Pancreas (tissue), 10 donors: ENCODE results near the gene PTCD3. TPM values are rescaled to one million over a fixed set of nuclear protein-coding genes. Genes with fewer than 3 reads are reported as not detected.

Source experiments
- ATAC-seq, 4 donors: fragments of 200-7000 bp; cut with Tn5 transposase; one replicate each; pipeline versions ENCODE4 v1.8.0 to v1.9.1; 2020; ENCODE audit warnings: mild to moderate bottlenecking in 4 of 4, moderate library complexity in 4 of 4
- DNase-seq, 6 donors: peaks; one replicate each; pipeline ENCODE4 v3.0.0-alpha.2; 2020
- FAIRE-seq: peaks from 2 replicates; lab custom pipeline; 2012; peaks lifted over from hg19 to GRCh38; lab: Jason Lieb, UNC
- H3K27ac ChIP-seq, 4 donors: fragments of 200-600 bp; sonication (generic); 1 replicate in 3 of 4; 2 replicates in 1 of 4; pipeline versions ENCODE4 v1.5.0 to v1.8.0; 2020
- H3K27me3 ChIP-seq, 4 donors: fragments of 200-600 bp; one replicate each; pipeline ENCODE4 v1.8.0; 2021
- H3K36me3 ChIP-seq, 3 donors: fragments of 200-600 bp; sonication (generic) in 1 of 3; one replicate each; pipeline versions ENCODE4 v1.5.0 to v1.8.0; 2020 to 2021
- H3K4me1 ChIP-seq, 3 donors: fragments of 200-600 bp; one replicate each; pipeline ENCODE4 v1.8.0; 2021
- H3K4me3 ChIP-seq, 4 donors: fragments of 200-600 bp; sonication (generic) in 2 of 4; one replicate each; pipeline versions ENCODE4 v1.5.0 to v1.8.0; 2020 to 2021
- H3K9me3 ChIP-seq, 4 donors: fragments of 200-600 bp; one replicate each; pipeline ENCODE4 v1.8.0; 2021
- CTCF ChIP-seq, 4 donors: fragments of 200-600 bp; sonication (generic) in 3 of 4; IDR thresholded peaks; one replicate each; pipeline versions ENCODE4 v1.5.0 to v1.8.0; 2021; ENCODE audit warnings: antibody characterized with exemption in 4 of 4
- WGBS, 2 donors: extraction: QIAGEN DNeasy Blood & Tissue Kit; methylation state at CpG; one replicate each; pipeline ENCODE4 v1.1.7; 2013; 5-methylcytosine and 5-hydroxymethylcytosine counted together
- intact Hi-C, 3 donors: fragments of 100-400 bp; cut with DNase I; formaldehyde crosslinking; loops; one replicate each; pipeline versions ENCODE4 v1.11.1 to v1.14.2; 2022
- polyA plus RNA-seq, 2 donors: library from polyadenylated mRNA; stranded (reverse); fragments of 200-250 nt; gene quantifications; one replicate each; pipeline ENCODE4 v1.2.3, GENCODE V29; 2013
- total RNA-seq, 6 donors: library from RNA; stranded (reverse); fragmentation: NEBNext Ultra II Directional in 4 of 6; extraction: Animal tissue kit (Norgen Biotek cat#: 25700) in 4 of 6; gene quantifications; one replicate each; pipeline versions ENCODE4 v1.2.1 to v1.2.4, GENCODE V29; 2021 to 2023
- donor health status: healthy with polysubstance abuse.
- donor health status: DM: no; HTN: no; CAD: no; lungs with moderate emphysema.
- donor health status: DM: no; HTN: no; CAD: no.
- donor health status: control.
- donor health status: control.
- donor health status: Bipolar disorder and iron deficiency.
- donor health status: DM: yes; HTN: yes; CAD: no.
- donor health status: DM: no; HTN: no; CAD: no.
- donor health status: DM: no; HTN: no; CAD: no.
- donor health status: DM: yes; HTN: yes; CAD: no.

The PTCD3 gene
- total and polyA plus RNA-seq, 8 donors = 15.8 to 42.7 (median 28.9) TPM

- 38 to 50% methylated on average over 2 of the region's 2 CpGs for WGBS, 2 donors
- no peak for FAIRE-seq
- H3K27ac ChIP-seq = peak overlapping the region in 1 of 4 donors; percentile 15
These were observed 30.1 kb downstream of the PTCD3 start for GRCh38 chr2:86136141-86136540.

GRCh38 chr2:86138736-86139625 lies 32.9 kb downstream of the PTCD3 start:
- intact Hi-C loops = no loop called here
- no peak overlapping the region for H3K27ac ChIP-seq
- ATAC-seq (no peak), FAIRE-seq (no peak), DNase-seq (no peak)
- 95 to 99% methylated on average over 7 of the region's 7 CpGs for WGBS, 2 donors
- H3K27me3 ChIP-seq = no peaks in the 10 kb centered on the region
- H3K4me1 ChIP-seq = peaks cover 7 to 18% (median 15%) of the 10 kb centered on the region in 3 donors
- H3K4me3 ChIP-seq = no peak overlapping the region
- no peak for TF ChIP-seq CTCF (IDR thresholded peaks at IDR 0.05)
- no peaks in the 10 kb centered on the region for H3K9me3 ChIP-seq
- H3K36me3 ChIP-seq = peaks cover 0 to 52% (median 23%) of the 10 kb centered on the region in 3 donors

More at GRCh38 chr2:86136141-86136540, 30.1 kb downstream of the PTCD3 start:
- H3K4me3 ChIP-seq = no peak overlapping the region
- no peaks in the 10 kb centered on the region for H3K27me3 ChIP-seq
- intact Hi-C loops = no loop called here
- peak in 3 of 6 donors; percentile 18 to 26 (median 26) for DNase-seq
- H3K36me3 ChIP-seq = peaks cover 0 to 64% (median 32%) of the 10 kb centered on the region in 3 donors
- peak; percentile 80 to 90 (median 86) for ATAC-seq
- H3K4me1 ChIP-seq = peaks cover 7 to 18% (median 15%) of the 10 kb centered on the region in 3 donors
- no peak for TF ChIP-seq CTCF (IDR thresholded peaks at IDR 0.05)
- no peaks in the 10 kb centered on the region for H3K9me3 ChIP-seq

GRCh38 chr2:86139981-86140380 lies 33.9 kb downstream of the PTCD3 start:
- Histone ChIP-seq H3K9me3 (no peaks in the 10 kb centered on the region), H3K27ac (no peak overlapping the region), H3K4me3 (no peak overlapping the region), H3K36me3 (peaks cover 0 to 53% (median 33%) of the 10 kb centered on the region in 3 donors), H3K4me1 (peaks cover 7 to 14% (median 13%) of the 10 kb centered on the region in 3 donors), H3K27me3 (no peaks in the 10 kb centered on the region)
- no peak for ATAC-seq
- FAIRE-seq = no peak
- WGBS, 2 donors = 92 to 93% methylated on average over 4 of the region's 4 CpGs
- no peak for TF ChIP-seq CTCF (IDR thresholded peaks at IDR 0.05)
- DNase-seq = no peak
- intact Hi-C loops = no loop called here

GRCh38 chr2:86140969-86141392 lies 34.9 kb downstream of the PTCD3 start:
- intact Hi-C loops = no loop called here

More at GRCh38 chr2:86140969-86141392, 34.9 kb downstream of the PTCD3 start:
- no peak overlapping the region for H3K4me3 ChIP-seq
- no peak for TF ChIP-seq CTCF (IDR thresholded peaks at IDR 0.05)
- ATAC-seq (no peak), FAIRE-seq (no peak), DNase-seq (no peak)
- WGBS, 2 donors = 82 to 83% methylated on average over 4 of the region's 4 CpGs
- no peak overlapping the region for H3K27ac ChIP-seq
- H3K4me1 ChIP-seq = peaks cover 4 to 7% (median 4%) of the 10 kb centered on the region in 3 donors
- H3K9me3 ChIP-seq = no peaks in the 10 kb centered on the region
- no peaks in the 10 kb centered on the region for H3K27me3 ChIP-seq
- peaks cover 0 to 61% (median 36%) of the 10 kb centered on the region in 3 donors for H3K36me3 ChIP-seq
